ENCODE measurements around the gene IFT80. TPM values are rescaled to one million over a fixed set of nuclear protein-coding genes. Genes with fewer than 3 reads are reported as not detected.

IFT80 gene
- total and polyA plus RNA-seq, 2 donors (not counting 1 experiment from before 2014, with no cell fraction given): 17.7 to 44.1 TPM

DNA sequence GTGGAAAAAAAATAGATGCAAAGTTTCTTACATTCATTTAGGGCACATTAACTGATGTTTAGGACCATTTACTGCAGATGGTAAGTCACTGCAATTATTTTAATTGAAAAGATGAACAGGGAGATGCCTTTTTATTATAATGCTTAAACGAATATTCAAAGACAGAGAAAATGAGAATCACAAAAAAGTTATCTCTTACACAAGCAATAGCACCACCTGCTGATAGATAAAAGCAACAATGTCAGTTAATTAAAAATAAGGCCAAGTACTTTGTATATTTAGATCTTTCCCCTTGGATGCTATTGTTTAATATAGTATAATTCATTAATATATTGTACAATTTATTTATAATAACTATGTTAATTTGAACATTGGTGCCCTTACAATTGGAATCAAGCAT is 55.9 kb downstream of the IFT80 start:
- no peak overlapping the region for H3K9ac ChIP-seq (ENCODE audit: low read length)
- ATAC-seq (ENCODE audit: low read depth): no peak
- ChIA-PET POLR2A (no interaction called here), CTCF (interaction anchor here (1.3 to 3.9 kb wide), 2 partner anchors 311 to 458 kb away, joined by 3 to 16 read pairs; no protein-coding TSS in a partner anchor)
- no peaks in the 10 kb centered on the region for H3K79me2 ChIP-seq (ENCODE audit: control insufficient read depth, insufficient read depth, low read length)
- H3K27ac ChIP-seq (ENCODE audit: low read length in 2 of 2): no peak overlapping the region
- no peaks in the 10 kb centered on the region for H3K27me3 ChIP-seq (replicated peaks in 1 of 4; ENCODE audit: control extremely low read depth in 1 of 4, control insufficient read depth in 3 of 4, insufficient read depth in 4 of 4, low read length in 3 of 4)
- H3K36me3 ChIP-seq (replicated peaks in 1 of 2; ENCODE audit: control extremely low read depth in 1 of 2, control insufficient read depth in 1 of 2, extremely low read depth in 1 of 2, insufficient read depth in 2 of 2, low read length in 1 of 2): no peaks in the 10 kb centered on the region
- intact Hi-C loops (cut with micrococcal nuclease): no loop called here
- TF ChIP-seq CTCF (IDR thresholded peaks at IDR 0.05) (peak; percentile 59), EZH2 (IDR thresholded peaks at IDR 0.05; ENCODE audit: borderline replicate concordance, insufficient read depth, low read depth, low read length, poor library complexity, severe bottlenecking) (no peak)
- H3K4me3 ChIP-seq (ENCODE audit: control extremely low read depth in 1 of 5, extremely low read depth in 1 of 5, insufficient read depth in 1 of 5, low read depth in 2 of 5, low read length in 4 of 5): no peak overlapping the region
- no peaks in the 10 kb centered on the region for H4K20me1 ChIP-seq (ENCODE audit: control insufficient read depth, insufficient read depth, low read length, poor library complexity, severe bottlenecking)
- Mint-ChIP-seq H3K4me1 (no peaks in the 10 kb centered on the region), H3K4me3 (no peak overlapping the region), H3K27me3 (no peaks in the 10 kb centered on the region), H3K9me3 (ENCODE audit: insufficient read depth) (no peaks in the 10 kb centered on the region), H3K27ac (no peak overlapping the region)
- H3K9me3 ChIP-seq (ENCODE audit: control extremely low read depth in 1 of 3, control insufficient read depth in 2 of 3, insufficient read depth in 1 of 3, low read length in 2 of 3): peaks cover 0 to 4% (median 0%) of the 10 kb centered on the region in 3 donors
- no CpG with 5 or more reads among the region's 1 CpG for WGBS (ENCODE audit: insufficient coverage)
- no peak overlapping the region for H2AFZ ChIP-seq (ENCODE audit: insufficient read depth, low read depth, low read length, poor library complexity, severe bottlenecking)
- DNase-seq: peak; percentile 9
- H3K4me2 ChIP-seq (replicated peaks; ENCODE audit: low read depth, low read length, poor library complexity, severe bottlenecking): no peak overlapping the region
- no peaks in the 10 kb centered on the region for H3K4me1 ChIP-seq (ENCODE audit: control insufficient read depth in 2 of 2, insufficient read depth in 2 of 2, low read length in 2 of 2)

GRCh38 chr3:160340351-160340750 is 58.7 kb downstream of the IFT80 start:
- 100% methylated on average over 1 of the region's 2 CpGs for WGBS (ENCODE audit: insufficient coverage)
- H3K27ac Mint-ChIP-seq: no peak overlapping the region
- no peaks in the 10 kb centered on the region for H3K9me3 Mint-ChIP-seq (ENCODE audit: insufficient read depth)

More at GRCh38 chr3:160340351-160340750, 58.7 kb downstream of the IFT80 start:
- Histone ChIP-seq H3K27me3 (replicated peaks in 1 of 4; ENCODE audit: control extremely low read depth in 1 of 4, control insufficient read depth in 3 of 4, insufficient read depth in 4 of 4, low read length in 3 of 4) (no peaks in the 10 kb centered on the region), H3K27ac (ENCODE audit: low read length in 2 of 2) (no peak overlapping the region), H3K4me1 (ENCODE audit: control insufficient read depth in 2 of 2, insufficient read depth in 2 of 2, low read length in 2 of 2) (no peaks in the 10 kb centered on the region), H3K36me3 (replicated peaks in 1 of 2; ENCODE audit: control extremely low read depth in 1 of 2, control insufficient read depth in 1 of 2, extremely low read depth in 1 of 2, insufficient read depth in 2 of 2, low read length in 1 of 2) (no peaks in the 10 kb centered on the region), H3K9ac (ENCODE audit: low read length) (no peak overlapping the region), H3K9me3 (ENCODE audit: control extremely low read depth in 1 of 3, control insufficient read depth in 2 of 3, insufficient read depth in 1 of 3, low read length in 2 of 3) (peaks cover 0 to 5% (median 2%) of the 10 kb centered on the region in 3 donors), H3K4me3 (ENCODE audit: control extremely low read depth in 1 of 5, extremely low read depth in 1 of 5, insufficient read depth in 1 of 5, low read depth in 2 of 5, low read length in 4 of 5) (no peak overlapping the region), H3K79me2 (ENCODE audit: control insufficient read depth, insufficient read depth, low read length) (no peaks in the 10 kb centered on the region), H2AFZ (ENCODE audit: insufficient read depth, low read depth, low read length, poor library complexity, severe bottlenecking) (no peak overlapping the region), H3K4me2 (replicated peaks; ENCODE audit: low read depth, low read length, poor library complexity, severe bottlenecking) (no peak overlapping the region), H4K20me1 (ENCODE audit: control insufficient read depth, insufficient read depth, low read length, poor library complexity, severe bottlenecking) (no peaks in the 10 kb centered on the region)
- CTCF ChIA-PET: interaction anchor here (1.4 kb wide), 1 partner anchor 456 kb away, joined by 6 read pairs; no protein-coding TSS in a partner anchor
- POLR2A ChIA-PET: no interaction called here
- TF ChIP-seq EZH2 (IDR thresholded peaks at IDR 0.05; ENCODE audit: borderline replicate concordance, insufficient read depth, low read depth, low read length, poor library complexity, severe bottlenecking) (no peak), CTCF (IDR thresholded peaks at IDR 0.05) (no peak)
- intact Hi-C loops (cut with micrococcal nuclease): no loop called here
- DNase-seq: no peak
- Mint-ChIP-seq H3K4me1 (no peaks in the 10 kb centered on the region), H3K4me3 (no peak overlapping the region), H3K27me3 (no peaks in the 10 kb centered on the region)
- ATAC-seq (ENCODE audit: low read depth): no peak
